Caco-2 (cell line): Measurements from ENCODE around the gene CST9. TPM values are rescaled to one million over a fixed set of nuclear protein-coding genes. Genes with fewer than 3 reads are reported as not detected.

ENCODE experiments used
- BruUV-seq: library from RNA; stranded (reverse); fragments of 400-500 nt; replicated peaks from 2 replicates; lab custom pipeline; 2021; lab: Mats Ljungman, UMichigan
- CTCF ChIA-PET: fragments of 300-600 bp; sonication (Branson Sonifier 250); formaldehyde crosslinking; loops from one replicate; lab custom pipeline; 2022; ENCODE audit warnings: antibody characterized with exemption; lab: Charles Lee
- POLR2A ChIA-PET: fragments of 300-600 bp; sonication (Branson Sonifier 250); formaldehyde crosslinking; loops from one replicate; lab custom pipeline; 2022; ENCODE audit warnings: antibody characterized with exemption; lab: Charles Lee
- DNase-seq, 2 experiments: peaks; one replicate each; pipeline versions ENCODE4 v3.0.0 to v3.0.0-alpha.2; 2020 to 2022
- H3K27me3 ChIP-seq: replicated peaks from 2 replicates; pipeline ENCODE4 v1.6.0; 2011; ENCODE audit warnings: low read length; ENCODE audit not compliant: control insufficient read depth, insufficient read depth
- H3K36me3 ChIP-seq: 2 replicates; pipeline ENCODE4 v1.5.1; 2011; ENCODE audit warnings: low read length; ENCODE audit not compliant: control insufficient read depth, insufficient read depth
- H3K4me1 ChIP-seq: fragments of 250-450 bp; sonication (Bioruptor Pico); 2 replicates; pipeline ENCODE4 v1.5.1; 2020; ENCODE audit warnings: mild to moderate bottlenecking
- H3K4me3 ChIP-seq: 2 replicates; pipeline ENCODE4 v1.5.1; 2011; ENCODE audit warnings: low read depth, mild to moderate bottlenecking, control low read depth, low read length
- H3K9me3 ChIP-seq: fragments of 250-450 bp; sonication (Bioruptor Pico); 2 replicates; pipeline ENCODE4 v1.5.1; 2020; ENCODE audit warnings: mild to moderate bottlenecking, moderate library complexity
- H3K27ac Mint-ChIP-seq: one replicate; pipeline ENCODE4 v1.8.0; 2022; ENCODE audit warnings: mixed read lengths; ENCODE audit not compliant: unreplicated experiment
- H3K27me3 Mint-ChIP-seq: one replicate; pipeline ENCODE4 v1.8.0; 2022; ENCODE audit warnings: mixed read lengths; ENCODE audit not compliant: insufficient read depth, unreplicated experiment
- H3K36me3 Mint-ChIP-seq: one replicate; pipeline ENCODE4 v1.8.0; 2022; ENCODE audit warnings: mild to moderate bottlenecking, mixed read lengths; ENCODE audit not compliant: insufficient read depth, unreplicated experiment
- H3K4me1 Mint-ChIP-seq: one replicate; pipeline ENCODE4 v1.8.0; 2022; ENCODE audit warnings: low read depth, mixed read lengths; ENCODE audit not compliant: unreplicated experiment
- H3K4me3 Mint-ChIP-seq: one replicate; pipeline ENCODE4 v1.8.0; 2022; ENCODE audit warnings: mild to moderate bottlenecking, moderate library complexity, mixed read lengths; ENCODE audit not compliant: unreplicated experiment
- H3K9me3 Mint-ChIP-seq: one replicate; pipeline ENCODE4 v1.8.0; 2022; ENCODE audit warnings: mixed read lengths; ENCODE audit not compliant: unreplicated experiment
- CTCF ChIP-seq, 2 experiments: fragments of 200-600 bp in 1 of 2; IDR thresholded peaks; 1 replicate in 1 of 2; 2 replicates in 1 of 2; pipeline versions ENCODE4 v1.5.1 to v1.8.0; 2011 to 2022; ENCODE audit warnings: antibody characterized with exemption in 1 of 2, control low read depth in 1 of 2, inconsistent platforms in 1 of 2, low read depth in 1 of 2, low read length in 1 of 2, mild to moderate bottlenecking in 1 of 2, moderate library complexity in 1 of 2; ENCODE audit not compliant: insufficient read depth in 1 of 2, severe bottlenecking in 1 of 2, unreplicated experiment in 1 of 2
- intact Hi-C: fragments of 100-400 bp; cut with micrococcal nuclease; formaldehyde crosslinking; loops from one replicate; pipeline ENCODE4 v1.10.0; 2022; ENCODE audit not compliant: unreplicated experiment
- total RNA-seq: library from RNA; stranded (reverse); gene quantifications from 2 replicates; pipeline ENCODE4 v1.2.3, GENCODE V29; 2022

The CST9 gene
- total RNA-seq, 1 experiment from 2014 or later, result not detected

DNA sequence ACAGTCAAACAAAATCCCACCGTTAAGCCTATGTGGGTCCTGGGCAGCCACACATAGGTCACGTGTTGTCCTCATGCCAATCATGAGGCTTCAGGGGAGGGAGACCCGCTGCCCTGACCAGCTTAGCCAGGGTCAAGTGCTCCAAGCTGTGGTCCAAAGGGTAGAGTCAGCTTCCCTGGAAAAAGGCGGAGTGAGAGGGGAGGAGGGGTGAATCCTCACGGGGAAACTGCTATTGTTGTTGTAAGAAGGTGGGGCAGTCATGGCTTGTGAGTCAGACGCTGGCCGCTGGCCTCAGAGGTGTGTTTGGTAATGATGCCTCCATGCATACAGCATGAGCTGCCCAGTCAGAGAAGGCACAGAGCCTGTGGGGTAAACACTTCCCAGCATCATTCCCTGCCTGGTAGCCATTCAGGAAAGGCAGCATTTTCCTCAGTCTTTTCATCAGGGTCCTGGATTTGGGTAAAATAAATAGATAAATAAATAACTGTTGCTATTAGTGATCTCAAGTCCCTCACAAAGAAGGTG is 23.4 kb upstream of the CST9 start:
- H3K27me3 Mint-ChIP-seq, result no peaks in the 10 kb centered on the region
- ChIA-PET CTCF (no interaction called here), POLR2A (interaction anchor here (0.6 to 0.9 kb wide), 2 partner anchors 9 to 271 kb away, joined by 3 read pairs; partner anchors contain the start of gene CST3)
- intact Hi-C loops, result no loop called here
- peak in 1 of 2 experiments; percentile 66 for DNase-seq
- no peaks in the 10 kb centered on the region for H3K9me3 ChIP-seq
- H3K4me1 Mint-ChIP-seq, result peaks cover 20% of the 10 kb centered on the region
- TF ChIP-seq CTCF (IDR thresholded peaks at IDR 0.05; ENCODE audit: insufficient read depth in 1 of 2, low read depth in 1 of 2, low read length in 1 of 2, severe bottlenecking in 1 of 2, unreplicated experiment in 1 of 2), result no peak
- H3K27ac Mint-ChIP-seq, result peak overlapping the region; percentile 37
- BruUV-seq, result no TSS peak
- no peaks in the 10 kb centered on the region for H3K36me3 ChIP-seq
- no peak overlapping the region for H3K4me3 ChIP-seq
- H3K36me3 Mint-ChIP-seq, result peaks cover 33% of the 10 kb centered on the region
- H3K9me3 Mint-ChIP-seq, result no peaks in the 10 kb centered on the region
- H3K4me1 ChIP-seq, result peaks cover 30% of the 10 kb centered on the region
- H3K27me3 ChIP-seq, result no peaks in the 10 kb centered on the region
- no peak overlapping the region for H3K4me3 Mint-ChIP-seq

DNA sequence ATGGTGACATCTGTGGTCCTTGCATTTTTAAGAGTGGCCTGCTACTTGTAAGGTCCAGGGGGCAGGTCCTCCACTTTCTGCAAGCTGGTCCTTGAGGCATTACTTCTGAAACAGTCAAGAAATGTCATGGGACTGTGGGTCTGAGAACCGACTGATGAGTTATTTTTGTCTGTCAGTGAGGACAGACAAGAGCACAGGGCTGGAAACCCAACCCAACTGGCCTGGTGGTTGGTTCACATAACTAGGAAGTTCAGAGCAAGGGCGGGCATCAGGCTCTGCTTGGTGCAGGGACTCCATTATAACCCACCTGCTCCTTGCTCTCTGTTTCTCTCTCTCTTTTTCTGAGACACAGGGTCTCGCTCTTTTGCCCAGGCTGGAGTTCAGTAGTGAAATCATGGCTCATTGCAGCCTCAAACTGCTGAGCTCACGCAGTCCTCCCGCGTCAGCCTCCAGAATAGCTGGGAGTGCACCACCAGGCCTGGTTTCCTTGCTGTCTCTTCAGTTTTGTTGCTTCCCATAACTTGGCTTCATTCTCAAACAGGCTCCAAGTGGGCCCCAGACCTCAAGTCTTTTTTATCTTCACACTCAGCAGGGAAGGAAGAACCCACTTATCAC is 22.8 kb upstream of the CST9 start:
- no peak overlapping the region for H3K4me3 Mint-ChIP-seq
- intact Hi-C loops, result no loop called here
- CTCF ChIA-PET, result no interaction called here
- no peaks in the 10 kb centered on the region for H3K27me3 Mint-ChIP-seq
- Histone ChIP-seq H3K4me1 (peaks cover 35% of the 10 kb centered on the region), H3K27me3 (no peaks in the 10 kb centered on the region), H3K36me3 (no peaks in the 10 kb centered on the region), H3K9me3 (no peaks in the 10 kb centered on the region), H3K4me3 (no peak overlapping the region)
- POLR2A ChIA-PET, result interaction anchor here (0.9 kb wide), 1 partner anchor 270 kb away, joined by 3 read pairs; no protein-coding TSS in a partner anchor
- TF ChIP-seq CTCF (IDR thresholded peaks at IDR 0.05; ENCODE audit: insufficient read depth in 1 of 2, low read depth in 1 of 2, low read length in 1 of 2, severe bottlenecking in 1 of 2, unreplicated experiment in 1 of 2), result no peak
- no TSS peak for BruUV-seq
- H3K36me3 Mint-ChIP-seq, result peaks cover 28% of the 10 kb centered on the region
- H3K9me3 Mint-ChIP-seq, result no peaks in the 10 kb centered on the region
- H3K4me1 Mint-ChIP-seq, result peaks cover 25% of the 10 kb centered on the region
- peak overlapping the region; percentile 37 for H3K27ac Mint-ChIP-seq
- no peak for DNase-seq

- CTCF ChIA-PET, result no interaction called here
- Mint-ChIP-seq H3K36me3 (peaks cover 24% of the 10 kb centered on the region), H3K4me3 (no peak overlapping the region), H3K27ac (no peak overlapping the region), H3K4me1 (peaks cover 32% of the 10 kb centered on the region), H3K9me3 (no peaks in the 10 kb centered on the region), H3K27me3 (no peaks in the 10 kb centered on the region)
- no TSS peak for BruUV-seq
- Histone ChIP-seq H3K4me3 (no peak overlapping the region), H3K27me3 (no peaks in the 10 kb centered on the region), H3K4me1 (peaks cover 35% of the 10 kb centered on the region), H3K36me3 (no peaks in the 10 kb centered on the region), H3K9me3 (no peaks in the 10 kb centered on the region)
- POLR2A ChIA-PET, result no interaction called here
- intact Hi-C loops, result no loop called here
- TF ChIP-seq CTCF (IDR thresholded peaks at IDR 0.05; ENCODE audit: insufficient read depth in 1 of 2, low read depth in 1 of 2, low read length in 1 of 2, severe bottlenecking in 1 of 2, unreplicated experiment in 1 of 2), result no peak
- DNase-seq, result no peak
Measured at GRCh38 chr20:23627501-23627900, 21.8 kb upstream of the CST9 start.
